Measurements from ENCODE around the gene TMBIM1. TPM values are rescaled to one million over a fixed set of nuclear protein-coding genes. Genes with fewer than 3 reads are reported as not detected.

TMBIM1 gene
- total and polyA plus RNA-seq, 8 donors, result 63.5 to 308 (median 70.9) TPM

GRCh38 chr2:218271865-218272530 is 20.3 kb downstream of the TMBIM1 start:
- DNase-seq (no peak), ATAC-seq (no peak)
- no peak for TF ChIP-seq CTCF (IDR thresholded peaks at IDR 0.05)
- Histone ChIP-seq H3K9me3 (no peaks in the 10 kb centered on the region), H3K27me3 (no peaks in the 10 kb centered on the region), H3K4me3 (peak overlapping the region in 1 of 2 donors; percentile 84), H3K27ac (peak overlapping the region; percentile 20 to 78), H3K4me1 (peaks cover 34 to 70% of the 10 kb centered on the region in 2 donors), H3K36me3 (peaks cover 0 to 48% of the 10 kb centered on the region in 2 donors)
- intact Hi-C loops (cut with DNase I), result loop anchor here in 1 of 2 donors (10.0 kb wide), 1 partner anchor 123 kb away; the partner anchor contains the start of gene CTDSP1

- intact Hi-C loops (cut with DNase I), result loop anchor here in 1 of 2 donors (10.0 kb wide), 1 partner anchor 123 kb away; the partner anchor contains the start of gene CTDSP1
- Histone ChIP-seq H3K27me3 (no peaks in the 10 kb centered on the region), H3K36me3 (peaks cover 0 to 48% of the 10 kb centered on the region in 2 donors), H3K4me3 (peak overlapping the region in 1 of 2 donors; percentile 84), H3K9me3 (no peaks in the 10 kb centered on the region), H3K27ac (peak overlapping the region; percentile 20 to 78), H3K4me1 (peaks cover 34 to 64% of the 10 kb centered on the region in 2 donors)
- DNase-seq (no peak), ATAC-seq (no peak)
- TF ChIP-seq CTCF (IDR thresholded peaks at IDR 0.05), result no peak
Measured at GRCh38 chr2:218271487-218271797, 20.9 kb downstream of the TMBIM1 start.

GRCh38 chr2:218270721-218271486 is 21.4 kb downstream of the TMBIM1 start:
- Histone ChIP-seq H3K4me3 (peak overlapping the region; percentile 77 to 84), H3K27me3 (no peaks in the 10 kb centered on the region), H3K9me3 (no peaks in the 10 kb centered on the region), H3K27ac (peak overlapping the region; percentile 20 to 78), H3K36me3 (peaks cover 0 to 48% of the 10 kb centered on the region in 2 donors), H3K4me1 (peaks cover 34 to 60% of the 10 kb centered on the region in 2 donors)
- intact Hi-C loops (cut with DNase I), result loop anchor here in 1 of 2 donors (10.0 kb wide), 1 partner anchor 124 kb away; the partner anchor contains the start of gene CTDSP1
- DNase-seq (no peak), ATAC-seq (no peak)
- no peak for TF ChIP-seq CTCF (IDR thresholded peaks at IDR 0.05)

GRCh38 chr2:218269900-218270720 is 22.2 kb downstream of the TMBIM1 start, which contains the start of the genes AAMP and PNKD:
AAMP (minus strand) TSS chr2:218270137; CDS start chr2:218270086, 51 bp downstream.
PNKD (plus strand) TSS chr2:218270519; CDS start chr2:218270536, 17 bp downstream.
- Histone ChIP-seq H3K27me3 (no peaks in the 10 kb centered on the region), H3K4me1 (peaks cover 34 to 55% of the 10 kb centered on the region in 2 donors), H3K27ac (peak within 1 kb of the TSS; percentile 53 to 78), H3K4me3 (peak within 1 kb of the TSS; percentile 81 to 84), H3K36me3 (peaks cover 0 to 48% of the 10 kb centered on the region in 2 donors), H3K9me3 (no peaks in the 10 kb centered on the region)
- peak in 1 of 2 donors; percentile 17 for TF ChIP-seq CTCF (IDR thresholded peaks at IDR 0.05)
- intact Hi-C loops (cut with DNase I), result loop anchor here in 1 of 2 donors (10.0 kb wide), 1 partner anchor 125 kb away; the partner anchor contains the start of gene CTDSP1
- DNase-seq, result peak; percentile 99 to 100 (median 100)
- peak; percentile 92 for ATAC-seq
